Stomach (tissue), 4 donors: ENCODE results near the gene CNBD2.

Experiments used
- EP300 ChIP-seq: sonication (generic); formaldehyde crosslinking; IDR thresholded peaks from one replicate; pipeline ENCODE4 v1.6.1; 2017; ENCODE audit warnings: antibody characterized with exemption
- POLR2A ChIP-seq, 4 donors: fragments of 450-650 bp; IDR thresholded peaks; one replicate each; pipeline ENCODE4 v1.6.1; 2016; ENCODE audit warnings: antibody characterized with exemption in 4 of 4, control low read depth in 2 of 4, mild to moderate bottlenecking in 1 of 4, moderate library complexity in 1 of 4
- TF ChIP-seq, protein P1 (sequence below), 7 experiments: fragments of 450-650 bp in 4 of 7; fragments of 200-600 bp in 3 of 7; sonication (generic) in 3 of 7; IDR thresholded peaks; one replicate each; pipeline ENCODE4 v1.5.1; 2016 to 2019; ENCODE audit warnings: antibody characterized with exemption in 7 of 7, control low read depth in 2 of 7, mild to moderate bottlenecking in 1 of 7

DNA sequence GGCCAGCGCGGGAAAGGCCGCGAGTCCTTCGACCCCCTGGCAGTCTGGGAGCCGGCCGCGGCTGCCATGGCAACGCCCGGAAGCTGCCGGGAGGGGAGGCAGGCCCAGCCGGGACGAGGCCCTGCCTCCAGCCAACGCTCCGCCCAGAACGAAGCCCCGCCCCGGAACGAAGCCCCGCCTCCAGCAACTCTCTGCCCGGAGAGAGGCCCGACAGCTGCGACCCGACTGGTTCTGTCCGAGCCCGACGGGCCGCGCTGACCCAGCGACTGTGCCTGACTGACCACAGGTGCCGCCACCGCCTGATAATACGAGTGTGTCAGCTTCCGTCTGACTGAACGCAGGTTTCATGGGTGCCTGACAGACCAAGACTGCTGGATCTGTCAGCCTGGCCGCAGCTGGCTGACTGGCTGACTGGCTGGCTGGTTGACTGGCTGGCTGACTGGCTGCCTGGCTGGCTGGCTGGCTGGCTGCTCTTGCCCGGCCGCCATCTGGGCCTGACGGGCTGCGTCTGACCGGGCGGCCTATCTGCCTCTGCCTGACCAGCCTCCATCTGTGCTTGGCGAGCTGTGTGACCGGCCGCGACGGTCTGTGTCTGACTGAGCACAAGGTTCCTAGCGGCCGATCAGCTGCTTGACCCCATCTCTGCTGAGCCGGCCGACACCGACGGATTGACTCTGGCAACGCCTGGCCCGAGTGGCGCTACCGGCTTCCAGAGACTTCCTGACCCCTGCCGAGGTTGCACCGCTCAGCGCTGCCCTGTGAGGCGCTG is 96.5 kb downstream of the CNBD2 start:
- TF ChIP-seq POLR2A (IDR thresholded peaks at IDR 0.05) (peak in 2 of 4 donors; percentile 55 to 74), EP300 (no peak)
- TF ChIP-seq, protein P1, sequence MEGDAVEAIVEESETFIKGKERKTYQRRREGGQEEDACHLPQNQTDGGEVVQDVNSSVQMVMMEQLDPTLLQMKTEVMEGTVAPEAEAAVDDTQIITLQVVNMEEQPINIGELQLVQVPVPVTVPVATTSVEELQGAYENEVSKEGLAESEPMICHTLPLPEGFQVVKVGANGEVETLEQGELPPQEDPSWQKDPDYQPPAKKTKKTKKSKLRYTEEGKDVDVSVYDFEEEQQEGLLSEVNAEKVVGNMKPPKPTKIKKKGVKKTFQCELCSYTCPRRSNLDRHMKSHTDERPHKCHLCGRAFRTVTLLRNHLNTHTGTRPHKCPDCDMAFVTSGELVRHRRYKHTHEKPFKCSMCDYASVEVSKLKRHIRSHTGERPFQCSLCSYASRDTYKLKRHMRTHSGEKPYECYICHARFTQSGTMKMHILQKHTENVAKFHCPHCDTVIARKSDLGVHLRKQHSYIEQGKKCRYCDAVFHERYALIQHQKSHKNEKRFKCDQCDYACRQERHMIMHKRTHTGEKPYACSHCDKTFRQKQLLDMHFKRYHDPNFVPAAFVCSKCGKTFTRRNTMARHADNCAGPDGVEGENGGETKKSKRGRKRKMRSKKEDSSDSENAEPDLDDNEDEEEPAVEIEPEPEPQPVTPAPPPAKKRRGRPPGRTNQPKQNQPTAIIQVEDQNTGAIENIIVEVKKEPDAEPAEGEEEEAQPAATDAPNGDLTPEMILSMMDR (IDR thresholded peaks at IDR 0.05) = no peak
